NCI-H187 (cell line): Measurements from ENCODE around the gene FGFR4.

Experiments used
- DNase-seq, 2 experiments: peaks; one replicate each; lab custom pipeline; 2025; lab: John Stamatoyannopoulos, UW

Gene FGFR4

DNA sequence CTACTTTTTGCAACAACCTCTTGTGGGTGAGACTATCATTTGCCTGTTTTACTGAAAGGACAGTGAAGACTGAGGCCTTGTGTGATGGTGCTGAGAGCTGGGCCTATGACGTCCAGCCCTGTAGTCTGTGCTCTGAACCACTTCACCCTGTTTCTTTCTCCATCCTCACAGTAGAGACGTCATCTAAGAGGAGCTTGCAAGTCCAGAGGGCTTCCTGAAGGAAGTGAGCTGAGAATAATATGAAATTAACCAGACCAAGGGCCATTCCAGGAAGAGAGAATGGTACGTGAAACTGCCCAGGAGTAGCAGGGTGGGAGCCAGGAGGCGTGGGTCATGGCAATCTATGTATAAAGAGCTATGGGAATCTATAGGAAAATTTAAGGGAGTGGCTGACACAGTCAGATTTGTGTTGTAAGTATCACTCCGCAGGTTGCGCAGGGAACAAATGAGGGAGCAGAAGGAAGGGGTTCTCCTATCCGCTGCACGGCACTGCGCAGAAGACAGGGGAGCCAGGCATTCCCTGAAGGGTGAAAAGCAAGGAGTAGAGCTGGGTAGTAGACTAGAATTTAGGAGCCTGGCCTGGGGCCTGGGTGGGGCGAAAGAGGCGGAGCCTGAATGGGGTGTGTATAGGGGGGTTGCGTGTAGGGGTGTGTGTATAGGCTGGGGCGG is 596 bp upstream of the FGFR4 start:
- DNase-seq: no peak

- DNase-seq: no peak
Observed at GRCh38 chr5:177087398-177088005, 787 bp downstream of the FGFR4 start.

DNA sequence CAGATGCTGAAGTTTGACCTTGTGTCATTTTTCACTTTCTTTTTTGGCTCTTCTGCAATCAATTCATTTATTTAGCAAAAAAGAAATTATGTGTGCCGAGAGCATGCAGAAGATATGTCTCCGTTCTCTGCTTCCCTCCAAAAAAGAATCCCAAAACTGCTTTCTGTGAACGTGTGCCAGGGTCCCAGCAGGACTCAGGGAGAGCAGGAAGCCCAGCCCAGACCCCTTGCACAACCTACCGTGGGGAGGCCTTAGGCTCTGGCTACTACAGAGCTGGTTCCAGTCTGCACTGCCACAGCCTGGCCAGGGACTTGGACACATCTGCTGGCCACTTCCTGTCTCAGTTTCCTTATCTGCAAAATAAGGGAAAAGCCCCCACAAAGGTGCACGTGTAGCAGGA is 2.4 kb downstream of the FGFR4 start:
- DNase-seq: no peak

- no peak for DNase-seq
Observed at GRCh38 chr5:177089825-177090641, 3.3 kb downstream of the FGFR4 start.

- no peak for DNase-seq
Observed at GRCh38 chr5:177090813-177091212, 4.1 kb downstream of the FGFR4 start.

GRCh38 chr5:177091232-177091631 is 4.5 kb downstream of the FGFR4 start:
- DNase-seq: no peak

GRCh38 chr5:177092178-177093081 is 5.7 kb downstream of the FGFR4 start:
- DNase-seq: no peak

- DNase-seq: no peak
Observed at GRCh38 chr5:177093082-177093712, 6.5 kb downstream of the FGFR4 start.

GRCh38 chr5:177093803-177094202 is 7.1 kb downstream of the FGFR4 start:
- no peak for DNase-seq

DNA sequence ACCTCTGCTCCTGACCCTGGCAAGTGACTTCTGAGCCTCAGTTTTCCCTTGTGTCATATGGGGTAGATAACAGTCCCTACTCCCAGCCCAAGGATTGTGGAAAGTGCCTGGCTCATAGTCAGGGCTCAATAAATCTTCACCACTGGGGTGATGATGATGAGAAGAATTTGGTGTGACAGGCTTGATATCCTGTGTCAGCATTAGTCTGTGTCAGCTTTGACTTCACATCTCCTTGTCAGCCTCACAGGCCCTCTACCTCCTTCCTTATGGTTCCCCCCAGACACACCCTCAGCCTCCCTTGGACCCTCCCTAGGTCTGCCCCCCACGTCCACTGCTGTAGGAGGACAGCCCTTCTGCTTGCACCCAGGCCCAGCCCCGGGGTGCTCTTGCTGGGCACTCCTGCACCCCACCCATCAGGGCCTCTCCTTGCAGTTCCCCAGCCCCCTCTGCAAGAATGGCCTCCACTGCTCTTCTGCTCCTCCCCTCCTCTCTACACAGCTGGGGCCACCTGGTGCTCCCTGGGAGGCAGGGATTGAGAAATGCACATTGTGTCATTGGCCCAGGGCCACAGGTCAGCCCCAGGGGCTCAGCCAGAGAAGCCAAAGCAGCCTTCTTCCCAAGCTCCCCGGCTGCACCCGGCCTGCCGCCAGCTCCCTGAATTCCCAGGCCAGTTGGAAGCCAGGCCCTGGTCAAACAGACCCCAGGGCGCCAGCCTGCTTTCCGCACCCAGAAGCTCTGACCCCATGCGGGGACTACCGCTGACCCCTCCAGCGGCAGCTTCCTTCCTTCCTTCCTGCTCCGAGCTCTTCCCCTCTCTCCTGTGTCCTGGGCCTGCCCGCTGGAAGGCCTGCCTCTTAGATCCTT is 7.7 kb downstream of the FGFR4 start:
- no peak for DNase-seq

DNA sequence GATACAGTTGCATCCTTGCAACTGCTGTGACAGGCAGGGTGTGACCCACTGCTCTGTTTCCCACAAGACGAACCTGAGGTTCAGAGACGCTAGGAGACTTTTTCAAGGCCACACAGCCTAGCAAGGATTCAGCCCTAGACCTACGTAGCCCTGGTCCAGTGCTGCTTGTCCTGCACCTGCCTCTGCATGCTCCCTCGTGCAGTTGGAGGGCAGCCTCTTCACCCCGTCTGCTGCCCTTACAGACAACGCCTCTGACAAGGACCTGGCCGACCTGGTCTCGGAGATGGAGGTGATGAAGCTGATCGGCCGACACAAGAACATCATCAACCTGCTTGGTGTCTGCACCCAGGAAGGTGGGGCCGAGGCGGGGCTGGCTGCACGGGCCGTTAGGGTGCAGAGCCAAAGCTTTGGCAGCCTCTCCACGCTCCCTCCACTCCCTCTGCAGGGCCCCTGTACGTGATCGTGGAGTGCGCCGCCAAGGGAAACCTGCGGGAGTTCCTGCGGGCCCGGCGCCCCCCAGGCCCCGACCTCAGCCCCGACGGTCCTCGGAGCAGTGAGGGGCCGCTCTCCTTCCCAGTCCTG is 8.5 kb downstream of the FGFR4 start:
- no peak for DNase-seq

DNA sequence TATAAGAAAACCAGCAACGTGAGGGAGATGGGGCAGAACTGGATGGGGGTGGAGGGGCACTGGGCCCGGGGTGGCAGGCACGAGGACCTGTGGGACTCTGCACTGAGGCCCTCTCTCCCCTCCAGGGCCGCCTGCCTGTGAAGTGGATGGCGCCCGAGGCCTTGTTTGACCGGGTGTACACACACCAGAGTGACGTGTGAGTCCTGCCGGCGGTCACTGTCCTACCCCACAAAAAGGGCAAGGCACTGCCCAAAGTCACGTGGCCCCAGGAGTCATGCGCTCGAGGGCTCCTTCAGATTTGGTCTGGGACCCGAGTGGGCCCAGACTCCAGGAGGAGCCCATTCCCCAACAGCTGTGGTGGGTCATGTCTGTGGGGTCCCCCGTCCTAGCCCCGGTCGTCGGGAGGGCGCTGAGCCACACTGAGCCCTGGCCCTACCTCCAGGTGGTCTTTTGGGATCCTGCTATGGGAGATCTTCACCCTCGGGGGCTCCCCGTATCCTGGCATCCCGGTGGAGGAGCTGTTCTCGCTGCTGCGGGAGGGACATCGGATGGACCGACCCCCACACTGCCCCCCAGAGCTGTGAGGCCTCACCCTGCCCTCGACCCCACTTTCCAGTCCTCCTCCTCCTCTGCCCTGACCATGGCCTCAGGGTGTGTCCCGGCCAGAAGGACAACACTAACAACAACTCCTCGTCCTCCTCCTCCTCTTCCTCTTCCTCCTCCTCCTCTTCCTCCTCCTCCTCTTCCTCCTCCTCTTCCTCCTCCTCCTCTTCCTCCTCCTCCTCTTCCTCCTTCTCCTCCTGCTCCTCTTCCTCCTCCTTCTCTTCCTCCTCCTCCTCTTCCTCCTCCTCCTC is 9.7 kb downstream of the FGFR4 start:
- no peak for DNase-seq

GRCh38 chr5:177097016-177097985 is 10.6 kb downstream of the FGFR4 start:
- no peak for DNase-seq

DNA sequence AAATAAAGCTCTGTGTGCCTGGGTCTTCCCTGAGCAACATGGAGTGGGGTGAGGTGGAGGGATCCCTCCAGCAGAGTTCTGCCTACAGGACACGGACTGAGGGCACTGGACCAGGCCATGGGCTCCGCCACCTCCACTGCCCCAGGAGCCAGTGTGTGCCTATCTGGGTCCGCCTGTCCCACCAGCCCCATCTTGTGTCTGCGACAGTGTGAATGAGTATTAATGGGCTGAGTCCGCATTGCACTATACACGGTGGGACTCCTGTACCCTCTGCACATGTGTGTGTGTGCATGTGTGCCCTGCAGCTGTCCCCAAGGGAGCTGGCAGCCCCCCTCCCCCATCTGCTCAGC is 11.4 kb downstream of the FGFR4 start:
- no peak for DNase-seq

DNA sequence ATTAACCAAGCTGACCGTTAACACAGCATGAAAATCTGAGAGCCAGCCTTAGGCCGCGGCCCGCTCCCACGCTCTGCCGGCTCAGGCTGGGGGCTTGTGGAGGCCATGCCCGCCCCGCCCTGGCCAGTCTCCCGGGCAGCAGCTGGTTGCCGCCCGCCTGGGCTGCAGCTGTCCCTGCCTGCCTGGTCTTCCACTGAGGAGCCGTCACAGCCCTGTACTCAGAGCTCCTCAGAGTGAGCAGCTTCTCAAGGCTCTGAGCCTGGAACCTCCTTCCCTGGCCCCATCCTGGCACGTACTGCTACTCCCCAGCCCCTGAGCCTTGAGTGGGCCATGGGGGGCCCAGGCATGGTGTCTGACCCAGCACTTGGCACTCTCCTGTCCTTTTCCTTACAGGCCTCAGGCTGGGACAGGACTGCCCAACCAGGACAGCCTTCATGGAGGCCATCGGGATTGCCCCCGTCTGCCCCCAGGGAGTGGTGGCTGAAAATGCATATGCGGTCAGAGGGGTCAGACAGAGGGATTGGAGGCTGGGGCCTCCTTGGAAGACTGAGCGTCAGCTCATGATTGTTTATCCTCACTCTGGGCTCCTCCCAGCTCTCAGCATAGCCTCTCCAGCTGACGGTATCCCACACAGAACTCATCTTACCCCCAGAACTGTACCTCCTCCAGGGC is 11.9 kb downstream of the FGFR4 start:
- no peak for DNase-seq

DNA sequence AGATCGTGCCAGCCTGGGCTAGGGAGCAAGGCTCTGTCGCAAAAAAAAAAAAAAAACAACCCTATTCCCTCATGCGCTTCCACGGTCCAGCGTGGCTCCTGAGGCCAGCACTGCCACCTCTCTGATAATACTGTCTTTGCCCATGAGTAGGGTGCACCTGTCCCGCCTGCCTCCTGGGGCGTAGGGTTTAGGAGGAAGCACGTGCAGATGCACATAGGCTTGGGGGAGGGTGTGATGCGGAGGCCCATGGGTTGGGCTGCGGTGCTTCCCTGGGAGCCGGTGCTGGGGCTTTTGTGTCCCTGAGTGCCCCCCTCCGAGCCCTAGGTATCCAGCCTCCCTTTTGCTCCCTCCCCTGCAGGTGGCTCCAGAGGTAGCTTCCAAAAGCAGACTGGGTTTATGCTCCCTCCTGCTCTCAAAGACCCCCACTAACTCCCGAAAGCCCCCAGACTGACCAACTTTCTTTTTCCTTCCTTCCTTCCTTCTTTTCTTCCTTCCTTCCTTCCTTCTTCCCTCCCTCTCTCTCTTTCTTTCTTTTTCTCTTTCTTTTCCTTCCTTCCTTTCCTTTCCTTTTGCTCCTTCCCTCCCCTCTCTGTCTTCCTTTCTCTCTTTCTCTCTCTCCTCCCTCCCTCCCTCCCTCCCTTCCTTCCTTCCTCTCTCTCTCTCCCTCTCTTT is 12.8 kb downstream of the FGFR4 start:
- DNase-seq: no peak

DNA sequence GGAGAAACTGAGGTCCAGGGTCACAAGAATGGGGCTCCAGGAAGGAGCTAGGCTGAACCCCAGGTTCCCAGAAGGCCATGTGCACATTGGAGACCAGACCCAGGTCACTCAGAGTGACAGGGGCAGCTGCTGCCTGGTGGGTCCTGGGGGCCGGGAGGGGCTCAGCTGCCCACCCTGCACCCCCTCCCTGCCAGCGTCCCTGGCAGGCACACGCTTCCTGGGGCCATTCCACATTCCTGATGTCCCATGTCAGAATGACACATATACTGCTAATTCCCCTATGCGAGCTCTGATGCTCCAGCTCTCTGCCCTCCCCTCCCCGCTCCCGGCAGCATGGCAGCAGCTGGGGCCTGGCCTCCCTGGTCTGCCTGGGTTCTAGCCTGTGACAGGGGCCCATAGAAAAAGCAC is 14.0 kb downstream of the FGFR4 start:
- no peak for DNase-seq
